H9 (cell line): Measurements from ENCODE around the gene CBX1. TPM values are rescaled to one million over a fixed set of nuclear protein-coding genes. Genes with fewer than 3 reads are reported as not detected.

Source experiments
- DNase-seq: peaks from one replicate; pipeline ENCODE4 v3.0.0-alpha.2; 2017
- H2AFZ ChIP-seq: one replicate; pipeline ENCODE4 v1.6.1; 2013; ENCODE audit warnings: mild to moderate bottlenecking, low read length, control low read depth, moderate library complexity
- H2AK5ac ChIP-seq: 2 replicates; pipeline ENCODE4 v1.6.1; 2013; ENCODE audit warnings: low read length, control low read depth, mixed read lengths; ENCODE audit not compliant: insufficient read length
- H2BK120ac ChIP-seq: one replicate; pipeline ENCODE4 v1.6.1; 2013; ENCODE audit warnings: low read depth, mild to moderate bottlenecking, low read length, control low read depth, inconsistent platforms; ENCODE audit not compliant: poor library complexity, severe bottlenecking
- H2BK12ac ChIP-seq: 2 replicates; pipeline ENCODE4 v1.6.1; 2013; ENCODE audit warnings: low read length, control low read depth, mixed read lengths, low read depth; ENCODE audit not compliant: insufficient read length
- H2BK15ac ChIP-seq: 2 replicates; pipeline ENCODE4 v1.6.1; 2013; ENCODE audit warnings: low read depth, low read length, control low read depth
- H2BK20ac ChIP-seq: one replicate; pipeline ENCODE4 v1.6.1; 2013; ENCODE audit warnings: low read depth, mild to moderate bottlenecking, low read length, control low read depth, inconsistent platforms; ENCODE audit not compliant: poor library complexity, severe bottlenecking
- H2BK5ac ChIP-seq: 2 replicates; pipeline ENCODE4 v1.6.1; 2013; ENCODE audit warnings: low read length, control low read depth, mixed read lengths; ENCODE audit not compliant: insufficient read length
- H3K14ac ChIP-seq: 2 replicates; pipeline ENCODE4 v1.6.1; 2013; ENCODE audit warnings: low read length, control low read depth; ENCODE audit not compliant: insufficient read depth
- H3K18ac ChIP-seq: 2 replicates; pipeline ENCODE4 v1.6.1; 2013; ENCODE audit warnings: low read depth, mild to moderate bottlenecking, mixed read lengths, low read length, control low read depth; ENCODE audit not compliant: insufficient read length
- H3K23ac ChIP-seq: 2 replicates; pipeline ENCODE4 v1.6.1; 2013; ENCODE audit warnings: low read length, control low read depth, mixed read lengths, low read depth; ENCODE audit not compliant: insufficient read length
- H3K23me2 ChIP-seq: 2 replicates; pipeline ENCODE4 v1.6.1; 2013; ENCODE audit warnings: low read depth, mild to moderate bottlenecking, mixed read lengths, low read length, control low read depth; ENCODE audit not compliant: insufficient read length, poor library complexity, severe bottlenecking
- H3K27ac ChIP-seq: 2 replicates; pipeline ENCODE4 v1.5.1; 2013; ENCODE audit warnings: low read length, control low read depth, mixed read lengths, low read depth; ENCODE audit not compliant: insufficient read length
- H3K27me3 ChIP-seq: 2 replicates; pipeline ENCODE4 v1.6.1; 2013; ENCODE audit warnings: low read length, control low read depth, inconsistent platforms; ENCODE audit not compliant: insufficient read depth
- H3K4ac ChIP-seq: 2 replicates; pipeline ENCODE4 v1.6.1; 2013; ENCODE audit warnings: low read depth, mild to moderate bottlenecking, control low read depth, inconsistent platforms, low read length, moderate library complexity
- H3K4me1 ChIP-seq: 2 replicates; pipeline ENCODE4 v1.6.1; 2013; ENCODE audit warnings: low read length, control low read depth, inconsistent platforms; ENCODE audit not compliant: insufficient read depth
- H3K4me2 ChIP-seq: 2 replicates; pipeline ENCODE4 v1.6.1; 2013; ENCODE audit warnings: low read length, control low read depth, mixed read lengths; ENCODE audit not compliant: insufficient read length, insufficient read depth
- H3K56ac ChIP-seq: 2 replicates; pipeline ENCODE4 v1.6.1; 2013; ENCODE audit warnings: low read depth, mild to moderate bottlenecking, mixed read lengths, low read length, control low read depth; ENCODE audit not compliant: insufficient read length
- H3K79me1 ChIP-seq: 2 replicates; pipeline ENCODE4 v1.6.1; 2013; ENCODE audit warnings: low read depth, mild to moderate bottlenecking, moderate library complexity, low read length, control low read depth, inconsistent platforms; ENCODE audit not compliant: insufficient read depth, poor library complexity, severe bottlenecking
- H3K79me2 ChIP-seq: 2 replicates; pipeline ENCODE4 v1.6.1; 2013; ENCODE audit warnings: low read length, control low read depth, inconsistent platforms; ENCODE audit not compliant: insufficient read depth
- H3K9ac ChIP-seq: 2 replicates; pipeline ENCODE4 v1.6.1; 2013; ENCODE audit warnings: low read length, control low read depth, mixed read lengths; ENCODE audit not compliant: insufficient read length; ENCODE audit errors: extremely low read depth
- H3K9me3 ChIP-seq: one replicate; pipeline ENCODE4 v1.6.1; 2013; ENCODE audit warnings: low read depth, low read length, inconsistent platforms; ENCODE audit not compliant: control insufficient read depth
- H3T11ph ChIP-seq: one replicate; pipeline ENCODE4 v1.6.1; 2013; ENCODE audit warnings: mild to moderate bottlenecking, low read length, control low read depth, inconsistent platforms
- H4K20me1 ChIP-seq: one replicate; pipeline ENCODE4 v1.6.1; 2013; ENCODE audit not compliant: control insufficient read depth, insufficient read length, insufficient read depth
- H4K5ac ChIP-seq: 2 replicates; pipeline ENCODE4 v1.6.1; 2013; ENCODE audit warnings: low read depth, mild to moderate bottlenecking, mixed read lengths, low read length, control low read depth; ENCODE audit not compliant: insufficient read length
- H4K8ac ChIP-seq: replicated peaks from 2 replicates; pipeline ENCODE4 v1.6.1; 2013; ENCODE audit warnings: low read length, control low read depth, mixed read lengths, low read depth; ENCODE audit not compliant: insufficient read length
- H4K91ac ChIP-seq: 2 replicates; pipeline ENCODE4 v1.6.1; 2013; ENCODE audit warnings: low read depth, mild to moderate bottlenecking, moderate library complexity, mixed read lengths, low read length, control low read depth; ENCODE audit not compliant: insufficient read length
- H3K27ac Mint-ChIP-seq, 3 experiments: 2 replicates in 2 of 3; 3 replicates in 1 of 3; pipeline ENCODE4 v1.8.0; 2020 to 2021; ENCODE audit warnings: mixed read lengths in 3 of 3, mild to moderate bottlenecking in 1 of 3, moderate library complexity in 1 of 3
- H3K27me3 Mint-ChIP-seq: 2 replicates; pipeline ENCODE4 v1.8.0; 2021; ENCODE audit warnings: low read depth, mild to moderate bottlenecking, moderate library complexity, mixed read lengths
- H3K36me3 Mint-ChIP-seq, 3 experiments: 2 replicates in 2 of 3; 3 replicates in 1 of 3; pipeline ENCODE4 v1.8.0; 2020 to 2021; ENCODE audit warnings: low read depth in 3 of 3, mixed read lengths in 3 of 3; ENCODE audit not compliant: insufficient read depth in 1 of 3
- H3K4me1 Mint-ChIP-seq, 2 experiments: 2 replicates each; pipeline ENCODE4 v1.8.0; 2020; ENCODE audit warnings: mixed read lengths in 2 of 2
- H3K4me3 Mint-ChIP-seq, 2 experiments: 2 replicates in 1 of 2; 3 replicates in 1 of 2; pipeline ENCODE4 v1.8.0; 2020 to 2021; ENCODE audit warnings: mild to moderate bottlenecking in 2 of 2, mixed read lengths in 2 of 2, moderate library complexity in 1 of 2
- H3K9me3 Mint-ChIP-seq, 2 experiments: 2 replicates in 1 of 2; 3 replicates in 1 of 2; pipeline ENCODE4 v1.8.0; 2020; ENCODE audit warnings: mild to moderate bottlenecking in 2 of 2, mixed read lengths in 2 of 2, moderate library complexity in 1 of 2
- WGBS: extraction: QIAGEN DNeasy Blood & Tissue Kit; methylation state at CpG from one replicate; pipeline ENCODE4 v1.1.7; 2013; ENCODE audit warnings: missing lambda C conversion rate, low lambda C conversion rate, mixed read lengths; ENCODE audit not compliant: insufficient read length; ENCODE audit errors: extremely low coverage; 5-methylcytosine and 5-hydroxymethylcytosine counted together
- total RNA-seq: library from RNA; stranded (reverse); gene quantifications from 2 replicates; pipeline ENCODE4 v1.2.1, GENCODE V29; 2021
- TF ChIP-seq, protein P1 (sequence below): fragments of 200-600 bp; sonication (generic); conservative IDR thresholded peaks from 3 replicates; pipeline ENCODE4 v1.8.0; 2021; ENCODE audit warnings: antibody characterized with exemption, mild to moderate bottlenecking

CBX1 gene
- total RNA-seq, 1 experiment from 2014 or later: 155 TPM

DNA sequence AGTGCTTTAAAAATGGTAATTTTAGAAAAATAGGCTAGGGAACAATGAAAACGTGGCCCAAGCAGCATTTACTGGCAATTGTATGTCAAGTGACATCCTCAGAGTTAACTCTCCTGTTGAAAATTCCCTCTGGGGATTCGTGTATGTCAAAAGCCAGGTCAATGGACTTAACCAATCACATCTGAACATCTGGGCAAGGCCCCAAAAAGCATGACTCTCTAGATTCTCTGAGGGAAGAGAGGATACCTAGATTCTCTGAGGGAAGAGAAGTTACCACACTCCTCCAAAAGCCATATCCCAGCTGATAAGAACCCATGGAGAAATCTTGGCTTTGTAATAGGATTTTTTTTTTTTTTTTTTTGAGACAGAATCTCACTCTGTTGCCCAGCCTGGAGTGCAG lies 29.6 kb downstream of the CBX1 start:
- peaks cover 21 to 84% (median 78%) of the 10 kb centered on the region in 3 experiments for H3K36me3 Mint-ChIP-seq
- no peak overlapping the region for H3K4me2 ChIP-seq

More for the DNA sequence above, 29.6 kb downstream of the CBX1 start:
- no peak overlapping the region for H3K4me3 Mint-ChIP-seq
- H3K9me3 Mint-ChIP-seq: no peaks in the 10 kb centered on the region
- no peak overlapping the region for H2BK20ac ChIP-seq
- no peak overlapping the region for H4K91ac ChIP-seq
- DNase-seq: no peak
- H3K56ac ChIP-seq: no peak overlapping the region
- no peak overlapping the region for H3K18ac ChIP-seq
- H3K27ac ChIP-seq: no peak overlapping the region
- H2BK5ac ChIP-seq: no peak overlapping the region
- no peak overlapping the region; a peak in 1 of 7 replicates for H3K27ac Mint-ChIP-seq
- no peaks in the 10 kb centered on the region for H4K20me1 ChIP-seq
- no peak overlapping the region for H2AFZ ChIP-seq
- TF ChIP-seq, protein P1, sequence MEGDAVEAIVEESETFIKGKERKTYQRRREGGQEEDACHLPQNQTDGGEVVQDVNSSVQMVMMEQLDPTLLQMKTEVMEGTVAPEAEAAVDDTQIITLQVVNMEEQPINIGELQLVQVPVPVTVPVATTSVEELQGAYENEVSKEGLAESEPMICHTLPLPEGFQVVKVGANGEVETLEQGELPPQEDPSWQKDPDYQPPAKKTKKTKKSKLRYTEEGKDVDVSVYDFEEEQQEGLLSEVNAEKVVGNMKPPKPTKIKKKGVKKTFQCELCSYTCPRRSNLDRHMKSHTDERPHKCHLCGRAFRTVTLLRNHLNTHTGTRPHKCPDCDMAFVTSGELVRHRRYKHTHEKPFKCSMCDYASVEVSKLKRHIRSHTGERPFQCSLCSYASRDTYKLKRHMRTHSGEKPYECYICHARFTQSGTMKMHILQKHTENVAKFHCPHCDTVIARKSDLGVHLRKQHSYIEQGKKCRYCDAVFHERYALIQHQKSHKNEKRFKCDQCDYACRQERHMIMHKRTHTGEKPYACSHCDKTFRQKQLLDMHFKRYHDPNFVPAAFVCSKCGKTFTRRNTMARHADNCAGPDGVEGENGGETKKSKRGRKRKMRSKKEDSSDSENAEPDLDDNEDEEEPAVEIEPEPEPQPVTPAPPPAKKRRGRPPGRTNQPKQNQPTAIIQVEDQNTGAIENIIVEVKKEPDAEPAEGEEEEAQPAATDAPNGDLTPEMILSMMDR: no peak
- no peaks in the 10 kb centered on the region for H3K27me3 Mint-ChIP-seq
- H3K4me1 Mint-ChIP-seq: peaks cover 4 to 5% of the 10 kb centered on the region in 2 experiments
- no CpG with 5 or more reads among the region's 2 CpGs for WGBS
- H3K79me1 ChIP-seq: no peaks in the 10 kb centered on the region
- H3T11ph ChIP-seq: no peak overlapping the region
- H3K27me3 ChIP-seq: no peaks in the 10 kb centered on the region
- no peak overlapping the region for H4K5ac ChIP-seq
- H3K14ac ChIP-seq: no peak overlapping the region
- H3K4ac ChIP-seq: no peak overlapping the region
- no peak overlapping the region for H2BK120ac ChIP-seq
- H3K9ac ChIP-seq: no peak overlapping the region
- no peak overlapping the region for H2BK15ac ChIP-seq
- no peak overlapping the region for H4K8ac ChIP-seq
- no peaks in the 10 kb centered on the region for H3K9me3 ChIP-seq
- no peaks in the 10 kb centered on the region for H3K79me2 ChIP-seq
- H2BK12ac ChIP-seq: no peak overlapping the region
- no peaks in the 10 kb centered on the region for H3K4me1 ChIP-seq
- H3K23me2 ChIP-seq: no peaks in the 10 kb centered on the region
- H2AK5ac ChIP-seq: no peak overlapping the region
- H3K23ac ChIP-seq: no peak overlapping the region
